GM19467 (cell line): Measurements from ENCODE around the gene PLEKHF1.
"Not testable (repeated sequence)": the region's sequence is repeated elsewhere in the genome, so short reads cannot be mapped to it uniquely, and the experiment has no call there.

Source experiments
- ATAC-seq: cut with Tn5 transposase; IDR thresholded peaks from one replicate; pipeline ENCODE4 v1.9.1; 2021; ENCODE audit warnings: mild to moderate bottlenecking, moderate library complexity; ENCODE audit not compliant: unreplicated experiment

The PLEKHF1 gene

DNA sequence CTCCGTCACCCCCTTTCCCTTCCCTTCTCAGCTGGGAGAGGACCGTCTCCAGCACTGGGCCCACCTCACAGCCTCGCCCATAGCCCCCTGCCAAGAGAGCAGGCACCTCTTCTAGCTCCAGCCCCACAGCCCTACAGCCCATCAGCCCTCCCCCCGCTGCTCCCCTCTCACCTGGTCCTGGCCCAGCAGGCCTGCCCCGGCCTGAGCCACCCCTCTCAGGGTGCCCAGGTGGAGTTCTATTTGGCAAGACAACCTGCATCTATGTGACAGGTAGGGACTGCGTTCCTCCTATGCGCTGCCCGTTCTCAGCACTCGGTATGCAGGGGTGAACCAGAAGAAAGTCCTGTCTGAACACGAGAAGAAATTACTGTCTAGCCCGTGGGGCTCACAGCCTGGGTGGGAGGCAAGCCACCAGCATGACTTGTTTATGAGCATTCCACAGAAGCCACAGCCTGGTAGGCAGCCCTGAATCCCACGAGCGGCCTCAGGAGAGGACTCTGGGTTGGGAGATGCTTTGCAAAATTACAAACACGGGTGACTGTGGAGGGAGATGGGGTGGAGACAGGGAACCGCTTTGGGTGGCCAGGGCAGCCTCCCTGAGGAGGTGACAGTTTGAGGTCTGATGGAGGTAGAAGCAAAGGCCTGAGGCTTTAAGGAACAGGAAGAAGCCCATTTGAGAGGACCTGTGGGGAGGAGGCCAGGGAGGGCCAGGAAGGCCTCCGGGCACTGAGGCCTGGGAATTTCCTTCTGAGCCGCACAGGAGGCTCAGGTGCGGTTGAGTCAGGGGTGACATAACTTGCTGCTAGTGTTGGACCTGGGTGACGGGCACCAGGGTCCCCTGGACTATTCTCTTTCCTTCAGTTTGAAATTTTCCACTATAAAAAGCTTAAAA, 1.2 kb upstream of the PLEKHF1 start:
- no peak for ATAC-seq

DNA sequence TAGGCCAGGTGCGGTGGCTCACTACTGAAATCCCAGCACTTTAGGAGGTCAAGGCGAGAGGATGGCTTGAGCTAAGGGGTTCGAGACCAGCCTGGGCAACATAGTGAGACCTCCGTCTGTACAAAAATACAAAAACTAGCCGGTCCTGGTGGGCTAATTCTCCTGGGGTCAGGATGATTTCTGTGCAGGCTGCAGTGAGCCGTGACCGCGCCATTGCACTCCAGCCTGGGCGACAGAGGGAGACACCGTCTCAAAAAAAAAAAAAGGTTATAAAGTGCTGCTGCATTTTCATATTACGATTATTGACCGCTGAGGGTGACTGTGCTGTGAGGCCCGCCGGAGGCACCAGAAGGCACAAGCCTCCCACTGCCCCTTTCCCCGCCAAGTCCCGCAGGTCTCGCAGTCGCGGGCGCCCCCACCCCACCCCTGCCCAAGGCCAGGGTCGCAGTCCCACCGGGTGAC, 477 bp upstream of the PLEKHF1 start:
- no peak for ATAC-seq

DNA sequence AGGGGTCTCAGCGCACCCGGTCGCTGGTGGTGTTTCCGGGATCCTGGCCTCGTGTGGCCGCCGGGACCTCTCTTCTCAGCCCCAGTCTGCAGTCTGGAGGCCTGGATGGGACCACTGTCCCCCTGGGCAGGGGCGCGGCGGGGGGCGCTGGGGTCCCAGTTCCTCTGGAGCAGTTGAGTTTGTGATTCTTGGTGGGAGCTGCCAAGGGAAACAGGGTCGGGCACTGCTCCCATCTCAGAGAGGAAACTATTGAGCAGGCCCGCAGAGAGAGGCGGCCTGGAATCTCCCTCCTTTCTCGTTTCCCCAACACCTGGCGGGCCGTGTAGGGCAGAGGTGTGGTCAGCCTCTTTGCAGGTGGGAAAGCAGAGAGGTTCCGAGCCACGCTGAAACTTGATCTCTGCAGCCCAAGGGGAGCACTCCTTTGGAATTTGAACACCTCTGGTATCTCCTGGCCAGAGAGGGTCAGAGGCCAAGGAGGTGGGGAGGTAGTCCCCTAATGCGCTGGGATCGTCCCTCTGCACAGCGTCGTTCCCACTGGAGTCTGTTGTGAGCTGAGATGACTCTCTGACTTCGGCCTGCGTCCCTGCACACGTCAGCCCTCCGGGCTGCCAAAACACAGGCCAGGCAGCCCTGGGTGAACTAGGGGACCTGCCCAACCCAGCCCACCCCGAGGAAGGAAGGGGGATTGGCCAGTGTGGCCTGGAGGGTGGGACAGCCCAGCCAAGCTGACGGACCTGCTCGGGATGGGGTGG, 741 bp downstream of the PLEKHF1 start:
- ATAC-seq: peak; percentile 4

DNA sequence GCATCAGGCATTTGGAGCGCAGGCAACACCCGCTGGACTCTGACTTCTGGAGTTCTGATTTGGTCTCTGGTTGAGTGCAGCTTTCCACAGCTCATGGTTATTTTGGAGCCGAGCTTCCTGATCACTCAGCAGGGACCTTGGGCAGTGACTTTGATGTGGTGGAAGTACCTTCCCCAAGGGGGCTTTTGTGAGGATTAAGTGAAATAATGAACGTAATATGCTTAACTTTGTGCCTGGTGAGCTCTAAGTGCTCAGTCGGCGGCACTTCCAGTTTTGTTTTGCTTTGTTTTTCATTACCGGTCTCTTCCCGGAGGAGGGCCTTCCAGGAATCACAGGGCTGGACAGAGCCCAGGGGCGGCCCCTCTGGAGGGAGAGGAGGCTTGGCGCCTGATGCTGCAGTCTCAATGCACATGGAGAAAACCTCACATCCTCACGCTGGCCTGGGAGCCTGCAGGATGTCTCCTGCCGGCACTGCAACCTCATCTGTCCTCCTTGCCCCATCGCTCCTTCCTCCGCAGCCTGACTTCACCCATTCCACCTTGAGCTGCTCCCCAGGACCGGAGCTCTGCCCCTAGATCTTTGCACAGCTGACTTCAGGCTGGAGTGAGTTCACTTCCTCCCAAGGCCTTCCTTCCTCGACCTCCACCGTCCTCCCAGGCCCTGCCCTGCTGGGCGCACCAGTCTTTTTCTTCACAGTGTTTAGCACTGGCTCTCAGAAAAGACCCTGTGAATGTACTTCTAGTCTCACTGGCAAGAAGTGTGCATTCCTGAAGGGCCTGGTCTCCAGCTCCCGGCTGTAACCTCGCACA, 1.5 kb downstream of the PLEKHF1 start:
- no peak for ATAC-seq

DNA sequence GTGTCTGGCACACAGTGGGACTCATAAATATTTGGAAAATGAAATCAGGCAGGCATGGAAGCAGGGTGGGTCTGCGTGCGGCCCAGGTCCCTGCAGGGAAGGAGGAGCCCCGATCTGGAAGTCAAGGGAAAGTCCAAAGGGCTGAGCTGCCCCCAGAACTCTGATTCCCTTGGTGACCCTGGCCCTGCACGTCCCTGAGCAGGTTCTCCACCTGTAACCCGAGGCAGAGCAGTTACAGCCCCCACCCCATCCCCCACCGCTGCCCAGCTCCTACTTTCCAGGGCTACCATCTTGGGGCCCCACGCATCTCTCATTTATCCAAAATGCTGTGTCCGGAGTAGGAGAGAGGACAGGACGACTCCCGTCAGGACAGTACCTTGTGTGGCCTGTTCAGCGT, 2.1 kb downstream of the PLEKHF1 start:
- ATAC-seq: no peak

DNA sequence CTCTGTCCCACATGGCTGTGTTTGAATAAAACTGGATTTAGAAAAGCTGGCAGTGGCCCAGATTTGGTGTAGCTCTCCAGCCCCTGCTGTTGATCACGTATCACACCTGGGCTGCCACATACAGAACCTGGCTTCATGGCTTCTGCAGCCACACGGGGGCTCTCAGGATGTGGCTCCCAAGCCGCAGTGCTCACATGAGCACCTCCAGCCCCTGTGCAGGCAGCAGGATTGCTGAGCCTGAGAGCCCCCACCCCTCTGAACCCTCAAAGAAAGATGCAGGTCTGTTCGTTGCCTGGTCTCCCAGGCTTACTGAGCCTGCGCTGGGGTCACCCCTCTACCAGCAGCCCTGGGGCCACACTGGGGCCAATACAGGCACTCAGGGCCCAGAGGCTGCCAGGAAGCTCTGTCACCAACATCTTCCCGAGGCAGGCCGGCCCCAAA, 2.7 kb downstream of the PLEKHF1 start:
- ATAC-seq: no peak

DNA sequence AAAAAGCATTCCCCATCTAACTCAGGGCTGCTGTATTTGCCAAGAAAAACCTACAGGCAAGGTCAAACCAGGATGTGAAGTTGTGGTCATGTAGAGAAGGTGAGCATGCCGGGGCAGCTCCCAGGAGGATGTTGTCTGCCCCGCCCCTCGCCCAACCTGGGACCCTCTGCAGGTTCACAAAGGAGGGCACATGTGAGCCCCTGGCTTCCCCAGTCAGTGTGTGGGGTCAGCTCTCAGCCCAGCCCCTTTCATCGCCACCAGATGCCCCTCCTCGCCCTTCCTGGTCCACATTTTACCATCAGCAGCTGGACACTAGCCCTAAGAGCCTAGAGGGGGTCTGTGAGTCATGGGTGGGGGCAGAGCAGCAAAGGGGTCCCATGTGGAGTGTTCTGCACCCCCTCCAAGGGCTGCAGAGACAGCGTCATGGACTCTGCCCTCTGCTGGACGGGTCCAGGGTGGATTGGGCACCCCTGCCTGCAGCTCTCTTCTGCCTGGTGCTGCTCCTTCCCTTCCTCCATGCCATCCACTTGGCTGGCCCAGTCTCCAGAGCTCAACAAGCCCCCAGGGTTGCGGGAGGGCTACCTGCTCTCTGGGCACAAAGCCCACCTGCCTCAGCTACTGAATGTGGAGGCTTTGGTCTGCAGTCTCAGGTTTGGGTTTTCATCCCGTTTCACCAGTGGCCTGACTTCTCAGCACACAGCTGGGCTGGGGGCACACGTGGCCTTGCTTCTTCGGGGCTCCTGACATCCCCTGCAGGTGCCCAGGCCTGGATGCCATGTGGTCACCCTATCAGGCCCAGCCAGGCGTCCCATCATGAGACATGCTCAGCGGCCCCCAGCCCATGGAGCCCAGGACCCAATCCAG, 3.7 kb downstream of the PLEKHF1 start:
- ATAC-seq: no peak

DNA sequence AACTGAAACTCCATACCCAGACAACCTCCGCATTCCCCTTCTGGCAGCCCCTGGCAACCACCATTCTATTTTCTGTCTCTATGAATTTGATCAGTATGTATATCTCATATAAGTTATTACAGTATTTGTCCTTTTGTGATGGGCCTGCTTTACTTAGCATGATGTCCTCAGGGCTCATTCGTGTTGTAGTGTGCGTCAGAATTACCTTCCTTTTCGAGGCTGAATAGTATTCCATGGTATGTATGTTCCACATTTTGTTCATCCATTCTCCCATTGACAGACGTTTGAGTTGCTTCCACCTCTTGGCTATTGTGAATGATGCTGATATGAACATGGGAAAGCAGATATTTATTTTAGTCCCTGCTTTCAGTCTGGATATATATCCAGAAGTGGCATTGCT, 5.0 kb downstream of the PLEKHF1 start:
- ATAC-seq: no peak

DNA sequence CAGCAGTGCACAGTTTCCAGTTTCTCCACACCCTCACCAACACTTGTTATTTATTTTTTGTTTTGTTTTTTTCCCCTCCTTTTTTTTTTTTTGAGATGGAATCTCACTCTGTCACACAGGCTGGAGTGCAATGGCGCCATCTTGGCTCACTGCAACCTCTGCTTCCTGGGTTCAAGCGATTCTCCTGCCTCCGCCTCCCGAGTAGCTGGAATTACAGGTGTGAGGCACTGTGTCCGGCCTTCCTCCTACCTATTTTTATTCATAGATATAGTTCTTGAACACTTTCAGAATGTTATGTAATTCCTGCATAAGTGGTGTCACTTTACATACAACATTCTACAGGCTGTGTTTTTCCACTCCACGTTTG, 5.7 kb downstream of the PLEKHF1 start:
- ATAC-seq: not testable (repeated sequence)

DNA sequence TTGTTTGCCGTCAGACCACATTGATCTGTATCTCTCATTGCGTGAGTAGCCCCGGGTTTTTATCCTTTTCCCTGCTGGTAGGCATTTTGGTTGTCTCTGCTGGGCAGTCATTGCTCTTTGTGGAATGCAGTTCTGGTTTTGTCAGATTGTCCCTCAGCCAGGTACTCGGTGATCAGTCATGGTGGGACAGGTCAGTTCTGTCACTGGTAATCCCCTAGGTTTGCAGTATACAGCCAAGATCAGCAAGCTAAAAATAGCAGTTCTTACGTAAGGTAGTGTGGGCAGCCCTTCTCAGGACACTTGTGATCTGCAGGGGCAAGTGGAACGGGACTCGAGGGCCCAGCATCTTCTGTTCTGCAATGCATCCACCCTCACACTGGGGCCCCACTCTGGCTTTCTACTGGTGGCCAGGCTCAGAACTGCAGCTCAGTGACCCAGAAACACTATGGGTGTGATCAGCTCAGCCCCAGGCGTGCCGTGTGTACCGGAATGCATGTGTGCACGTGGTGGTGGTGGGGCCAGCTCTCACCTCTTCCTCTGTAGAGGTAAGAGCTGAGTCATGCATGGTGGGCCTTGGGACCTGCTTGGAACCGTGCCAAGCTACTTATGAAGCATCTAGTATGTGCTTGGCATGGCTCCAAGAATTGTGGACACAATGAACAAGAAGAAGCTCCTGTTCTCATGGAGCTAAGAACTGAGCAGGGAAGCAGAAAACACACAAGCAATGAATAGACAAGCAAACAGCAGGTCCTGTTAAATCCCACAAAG, 6.3 kb downstream of the PLEKHF1 start:
- peak; percentile 70 for ATAC-seq

DNA sequence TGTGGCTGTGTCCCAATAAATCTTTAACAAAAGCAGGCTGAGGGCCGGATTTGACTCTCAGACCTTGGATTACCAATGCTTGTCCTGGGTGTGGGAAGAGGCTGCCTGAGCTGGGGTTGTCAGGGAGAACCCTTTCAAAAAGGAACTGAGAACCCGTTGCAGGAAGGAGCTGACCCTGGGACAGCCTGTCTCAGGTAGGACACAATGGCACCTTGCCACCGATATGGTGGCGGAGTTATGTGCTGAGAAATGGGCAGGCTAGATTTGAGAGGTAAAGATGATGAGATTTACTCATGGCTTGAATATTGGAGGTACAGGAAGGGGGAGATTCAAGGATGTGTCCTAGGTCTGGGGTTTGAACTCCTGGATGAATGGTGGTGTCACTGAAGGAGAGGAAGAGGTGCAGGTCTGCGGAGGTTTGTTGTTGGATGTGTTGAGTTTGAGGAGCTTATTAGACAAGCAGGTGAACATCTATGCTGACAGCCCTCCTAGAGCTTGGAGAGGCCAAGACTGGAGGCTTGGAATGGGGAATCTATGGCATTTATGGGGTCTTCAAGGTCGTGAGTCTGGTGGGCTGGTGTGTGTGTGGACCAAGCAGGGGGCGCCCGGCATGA, 7.2 kb downstream of the PLEKHF1 start:
- ATAC-seq: no peak

DNA sequence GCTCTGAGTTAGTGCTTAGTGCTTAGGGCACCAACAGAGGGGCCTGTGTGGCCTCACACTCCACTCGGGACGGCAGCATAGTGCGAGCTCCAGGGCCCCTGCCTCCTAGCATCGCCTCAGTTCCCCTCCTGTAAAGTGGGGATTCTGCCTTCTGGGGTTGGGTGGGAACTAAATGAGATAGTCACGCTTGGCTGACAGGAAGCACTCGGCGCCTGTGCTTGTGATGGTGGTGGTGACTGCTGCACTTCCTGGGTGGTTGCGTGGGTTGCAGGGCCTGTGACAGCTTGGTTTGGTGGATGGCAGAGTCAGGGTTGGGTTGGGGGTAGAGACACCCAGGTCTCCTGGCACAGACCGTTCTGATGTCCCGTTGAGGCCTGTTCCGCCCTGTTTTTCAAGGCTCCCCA, 7.7 kb downstream of the PLEKHF1 start:
- ATAC-seq: no peak

DNA sequence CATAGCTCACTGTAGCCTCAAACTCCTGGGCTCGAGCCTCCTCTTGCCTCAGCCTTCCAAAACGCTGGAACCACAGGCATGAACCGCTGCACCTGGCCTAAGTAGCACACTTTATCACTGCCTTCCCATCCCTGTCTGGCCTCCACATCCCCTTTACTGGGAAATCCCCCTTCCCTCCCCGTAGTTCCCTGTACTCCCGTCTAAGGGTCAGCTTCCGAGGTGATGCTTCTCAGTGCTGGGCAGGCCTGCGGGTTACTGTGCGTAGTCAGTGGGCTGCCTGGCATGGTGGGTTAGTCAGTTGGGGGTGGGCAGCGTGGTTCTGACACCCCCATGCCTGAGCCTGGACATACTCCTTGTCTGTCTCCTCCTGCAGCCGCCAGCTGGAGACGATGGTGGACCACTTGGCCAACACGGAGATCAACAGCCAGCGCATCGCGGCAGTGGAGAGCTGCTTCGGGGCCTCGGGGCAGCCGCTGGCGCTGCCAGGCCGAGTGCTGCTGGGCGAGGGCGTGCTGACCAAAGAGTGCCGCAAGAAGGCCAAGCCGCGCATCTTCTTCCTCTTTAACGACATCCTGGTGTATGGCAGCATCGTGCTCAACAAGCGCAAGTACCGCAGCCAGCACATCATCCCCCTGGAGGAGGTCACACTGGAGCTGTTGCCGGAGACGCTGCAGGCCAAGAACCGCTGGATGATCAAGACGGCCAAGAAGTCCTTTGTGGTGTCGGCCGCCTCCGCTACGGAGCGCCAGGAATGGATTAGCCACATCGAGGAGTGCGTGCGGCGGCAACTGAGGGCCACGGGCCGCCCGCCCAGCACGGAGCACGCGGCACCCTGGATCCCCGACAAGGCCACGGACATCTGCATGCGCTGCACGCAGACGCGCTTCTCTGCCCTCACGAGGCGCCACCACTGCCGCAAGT, 8.4 kb downstream of the PLEKHF1 start:
- no peak for ATAC-seq

DNA sequence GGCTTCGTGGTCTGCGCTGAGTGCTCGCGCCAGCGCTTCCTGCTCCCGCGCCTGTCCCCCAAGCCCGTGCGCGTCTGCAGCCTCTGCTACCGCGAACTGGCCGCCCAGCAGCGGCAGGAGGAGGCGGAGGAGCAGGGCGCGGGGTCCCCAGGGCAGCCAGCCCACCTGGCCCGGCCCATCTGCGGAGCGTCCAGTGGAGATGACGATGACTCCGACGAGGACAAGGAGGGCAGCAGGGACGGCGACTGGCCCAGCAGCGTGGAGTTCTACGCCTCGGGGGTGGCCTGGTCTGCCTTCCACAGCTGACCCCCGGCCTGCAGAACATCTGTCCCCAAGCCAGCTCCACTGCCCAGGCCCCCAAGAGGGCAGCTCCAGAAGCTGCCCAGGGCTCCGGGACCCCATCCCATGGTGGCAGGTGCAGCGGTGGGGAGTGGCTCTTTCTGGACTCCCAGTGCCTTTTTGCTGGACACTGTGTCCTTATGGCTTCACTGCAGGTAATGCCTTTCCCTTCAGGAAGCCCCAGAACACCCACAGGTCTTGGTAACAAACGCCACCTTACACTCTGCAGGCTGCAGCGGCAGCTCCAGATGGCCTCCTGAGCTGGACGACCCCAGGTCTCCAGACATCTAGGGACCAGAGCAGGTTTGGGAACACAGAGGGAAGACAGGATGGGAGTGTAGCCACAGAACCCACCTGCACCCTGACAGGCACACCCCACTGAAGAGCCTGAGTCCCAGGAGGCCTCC, 9.3 kb downstream of the PLEKHF1 start:
- no peak for ATAC-seq

DNA sequence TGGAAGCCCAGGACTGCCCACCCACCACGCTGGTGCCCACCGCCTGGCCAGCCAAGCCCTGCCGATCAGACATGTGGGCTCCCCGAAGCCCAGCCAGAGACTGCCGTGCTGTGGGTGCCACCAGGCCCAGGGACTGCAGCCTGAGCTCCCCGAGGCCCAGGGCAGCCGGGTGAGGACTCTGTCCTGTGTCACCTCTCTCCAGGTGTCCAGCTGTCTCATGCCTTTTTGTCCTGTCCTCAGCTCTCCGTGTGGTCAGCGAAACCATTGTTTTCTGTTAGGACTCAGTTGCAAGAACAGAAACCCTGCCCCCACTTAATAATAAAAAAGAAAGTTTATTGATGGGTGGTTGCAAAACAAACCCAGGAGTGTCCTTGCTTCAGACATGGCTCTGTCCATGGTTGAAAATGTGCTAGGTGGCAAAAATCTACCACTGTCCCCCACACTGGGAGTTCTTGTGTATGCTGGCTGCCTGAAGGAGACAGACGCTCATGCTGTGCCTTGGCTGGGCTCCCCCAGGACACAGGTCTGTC, 9.9 kb downstream of the PLEKHF1 start:
- no peak for ATAC-seq

DNA sequence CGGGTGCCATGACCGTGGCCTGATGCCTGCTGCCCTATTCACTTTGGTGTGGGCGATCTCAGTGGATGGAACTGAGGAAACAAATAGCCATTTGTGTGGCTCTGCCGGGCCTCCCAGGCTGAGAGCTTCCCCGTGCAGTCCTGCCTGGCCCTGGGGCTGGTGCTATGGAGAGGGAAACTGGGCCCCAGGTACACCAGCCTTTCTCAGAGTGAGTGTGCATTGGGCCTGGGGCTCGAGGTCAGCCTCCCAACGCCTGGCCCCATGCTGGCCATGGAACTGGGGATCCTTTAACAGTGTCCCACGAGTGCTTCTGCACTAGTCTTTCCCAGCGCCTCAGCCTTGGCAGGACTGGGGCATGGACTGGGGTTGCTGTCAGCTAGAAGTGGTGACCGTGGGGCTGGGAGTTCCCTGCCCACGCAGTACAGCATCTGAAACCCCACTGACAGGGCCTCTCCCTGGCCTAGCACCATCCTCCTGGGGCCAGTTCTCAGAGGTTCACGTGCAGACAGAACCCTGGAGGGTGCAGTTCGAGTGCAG, 10.5 kb downstream of the PLEKHF1 start:
- ATAC-seq: no peak

DNA sequence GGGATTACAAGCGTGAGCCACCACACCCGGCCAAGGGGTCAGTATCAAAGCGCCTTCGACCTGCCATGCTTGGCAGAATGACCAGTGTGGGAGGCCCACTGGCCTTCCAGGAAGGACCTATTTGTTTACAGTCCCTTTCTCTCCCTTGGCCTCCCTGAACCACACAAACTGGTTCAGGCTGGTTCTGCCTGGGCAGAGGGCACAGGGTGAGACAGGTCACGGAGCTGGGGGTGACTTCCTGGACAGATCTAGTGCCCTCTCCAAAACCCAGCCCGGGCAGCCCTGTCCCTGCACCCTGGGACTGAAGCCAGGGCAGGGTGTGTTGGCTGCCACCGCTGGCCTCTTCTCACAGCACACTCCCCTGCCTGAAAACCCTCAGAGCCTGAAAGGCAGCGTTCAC, 11.3 kb downstream of the PLEKHF1 start:
- ATAC-seq: no peak
